ENCODE results near the gene LYSMD3.

LYSMD3 gene

DNA sequence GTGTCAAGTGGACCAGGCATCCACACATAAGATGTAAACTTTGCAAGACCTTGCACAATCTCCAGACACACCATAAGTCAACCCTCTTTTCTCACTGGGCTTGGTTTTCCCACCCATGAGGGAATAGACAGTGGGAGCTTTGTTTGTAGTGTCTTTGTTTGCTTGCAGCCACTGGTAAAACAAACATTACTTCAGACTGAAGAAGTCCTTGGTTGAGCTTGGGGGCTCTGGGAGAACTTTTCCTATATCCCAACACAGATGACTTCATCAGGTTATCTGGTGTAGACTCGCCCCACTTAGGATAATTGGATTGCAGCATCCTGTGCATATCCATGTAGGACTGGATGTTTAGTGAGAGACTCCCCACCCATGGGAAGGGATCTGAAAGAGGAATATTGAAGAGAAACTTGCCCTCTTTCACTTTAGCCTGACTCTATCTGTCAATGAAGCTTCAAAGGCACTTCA, 17.7 kb upstream of the LYSMD3 start:
- Histone ChIP-seq H3K9me3 (ENCODE audit: severe bottlenecking) (no peaks in the 10 kb centered on the region), H3K27ac (no peak overlapping the region), H3K4me3 (ENCODE audit: low read depth, low read length) (no peak overlapping the region), H3K36me3 (no peaks in the 10 kb centered on the region), H3K27me3 (ENCODE audit: insufficient read depth, low read depth, severe bottlenecking) (no peaks in the 10 kb centered on the region)
- TF ChIP-seq, protein P1, sequence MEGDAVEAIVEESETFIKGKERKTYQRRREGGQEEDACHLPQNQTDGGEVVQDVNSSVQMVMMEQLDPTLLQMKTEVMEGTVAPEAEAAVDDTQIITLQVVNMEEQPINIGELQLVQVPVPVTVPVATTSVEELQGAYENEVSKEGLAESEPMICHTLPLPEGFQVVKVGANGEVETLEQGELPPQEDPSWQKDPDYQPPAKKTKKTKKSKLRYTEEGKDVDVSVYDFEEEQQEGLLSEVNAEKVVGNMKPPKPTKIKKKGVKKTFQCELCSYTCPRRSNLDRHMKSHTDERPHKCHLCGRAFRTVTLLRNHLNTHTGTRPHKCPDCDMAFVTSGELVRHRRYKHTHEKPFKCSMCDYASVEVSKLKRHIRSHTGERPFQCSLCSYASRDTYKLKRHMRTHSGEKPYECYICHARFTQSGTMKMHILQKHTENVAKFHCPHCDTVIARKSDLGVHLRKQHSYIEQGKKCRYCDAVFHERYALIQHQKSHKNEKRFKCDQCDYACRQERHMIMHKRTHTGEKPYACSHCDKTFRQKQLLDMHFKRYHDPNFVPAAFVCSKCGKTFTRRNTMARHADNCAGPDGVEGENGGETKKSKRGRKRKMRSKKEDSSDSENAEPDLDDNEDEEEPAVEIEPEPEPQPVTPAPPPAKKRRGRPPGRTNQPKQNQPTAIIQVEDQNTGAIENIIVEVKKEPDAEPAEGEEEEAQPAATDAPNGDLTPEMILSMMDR (IDR thresholded peaks at IDR 0.05; ENCODE audit: low read depth, low read length), result no peak
- DNase-seq, result no peak

DNA sequence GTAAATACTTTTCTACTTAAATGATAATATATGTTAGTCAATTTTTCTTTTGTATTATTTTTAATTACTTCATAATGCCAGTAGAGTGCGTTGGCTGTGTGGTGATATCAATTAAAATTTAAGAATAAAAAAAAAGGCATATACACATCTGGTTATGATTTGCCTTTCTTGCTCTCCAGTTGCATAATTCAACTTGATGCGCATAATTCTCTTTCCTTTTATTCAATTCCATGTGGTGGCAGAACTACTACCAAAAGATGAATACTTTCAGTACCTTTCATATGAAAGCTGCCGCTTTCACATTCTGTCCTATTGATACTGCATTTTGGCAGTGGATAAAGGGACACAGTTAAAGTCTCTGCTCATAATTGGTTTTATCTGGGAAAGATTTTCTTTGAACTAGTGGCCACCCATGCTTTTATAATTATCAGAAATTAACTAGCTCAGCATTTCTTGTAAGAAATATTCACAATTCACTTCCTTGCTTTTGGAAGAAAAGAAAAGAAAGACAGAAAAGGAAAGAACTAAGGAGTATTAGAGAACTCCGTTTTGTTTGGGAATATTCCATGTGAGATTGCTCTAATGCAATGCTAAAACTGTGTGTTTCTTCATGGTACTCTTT, 16.9 kb upstream of the LYSMD3 start:
- Histone ChIP-seq H3K27me3 (ENCODE audit: insufficient read depth, low read depth, severe bottlenecking) (no peaks in the 10 kb centered on the region), H3K9me3 (ENCODE audit: severe bottlenecking) (no peaks in the 10 kb centered on the region), H3K27ac (no peak overlapping the region), H3K36me3 (no peaks in the 10 kb centered on the region), H3K4me3 (ENCODE audit: low read depth, low read length) (no peak overlapping the region)
- no peak for DNase-seq
- TF ChIP-seq, protein P1 (IDR thresholded peaks at IDR 0.05; ENCODE audit: low read depth, low read length), result no peak

DNA sequence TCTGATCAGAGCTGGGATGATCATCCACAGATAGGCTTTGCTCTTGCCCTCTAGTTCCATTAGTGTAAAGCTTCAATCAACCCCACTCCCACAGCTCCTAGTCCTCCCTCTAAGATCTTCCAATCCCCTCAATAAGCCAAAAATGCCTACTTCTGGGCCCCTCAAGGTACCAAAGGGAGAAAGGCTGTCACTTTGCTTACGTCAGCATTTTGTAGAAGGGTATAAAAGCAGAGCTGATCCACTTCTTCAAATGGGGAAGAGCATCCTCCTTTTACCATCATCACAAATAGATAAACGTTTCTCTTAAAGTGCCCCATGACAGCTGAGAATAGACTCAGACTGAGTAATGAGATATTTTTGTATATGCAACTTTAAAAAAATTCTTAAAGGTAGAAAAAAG, 16.1 kb upstream of the LYSMD3 start:
- Histone ChIP-seq H3K4me3 (ENCODE audit: low read depth, low read length) (no peak overlapping the region), H3K27ac (no peak overlapping the region), H3K27me3 (ENCODE audit: insufficient read depth, low read depth, severe bottlenecking) (no peaks in the 10 kb centered on the region), H3K9me3 (ENCODE audit: severe bottlenecking) (no peaks in the 10 kb centered on the region), H3K36me3 (no peaks in the 10 kb centered on the region)
- DNase-seq, result no peak
- TF ChIP-seq, protein P1 (IDR thresholded peaks at IDR 0.05; ENCODE audit: low read depth, low read length), result no peak

DNA sequence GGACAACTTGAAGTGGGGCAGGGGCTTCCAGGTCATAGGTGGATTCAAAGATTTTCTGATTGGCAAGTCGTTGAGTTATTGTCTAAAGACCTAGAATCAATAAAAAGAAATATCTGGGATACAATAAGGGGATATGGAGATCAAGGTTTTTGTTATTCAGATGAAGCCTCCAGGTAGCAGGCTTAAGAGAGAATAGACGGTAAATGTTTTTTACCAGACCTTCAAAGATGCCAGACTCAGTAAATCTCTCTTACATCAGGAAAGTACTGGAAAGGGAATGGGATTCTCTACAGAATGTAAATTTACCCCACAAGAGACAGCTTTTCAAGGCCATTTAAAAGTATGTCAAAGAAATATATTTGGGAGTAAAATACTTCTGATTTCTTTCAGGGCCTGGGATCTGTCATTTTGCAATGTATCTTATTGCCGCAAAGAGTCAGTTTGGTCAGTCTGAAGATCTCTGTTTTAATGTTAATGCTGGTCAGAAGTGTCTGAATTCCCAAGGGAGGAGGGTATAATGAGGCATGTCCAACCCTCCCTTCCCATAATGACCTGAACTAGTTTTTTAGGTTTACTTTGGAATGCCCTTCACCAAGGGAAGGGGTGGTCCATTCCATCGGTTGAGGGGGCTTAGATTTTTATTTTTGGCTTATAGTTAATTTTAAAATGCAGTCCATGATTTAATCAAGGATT, 13.6 kb upstream of the LYSMD3 start:
- Histone ChIP-seq H3K27ac (no peak overlapping the region), H3K27me3 (ENCODE audit: insufficient read depth, low read depth, severe bottlenecking) (no peaks in the 10 kb centered on the region), H3K4me3 (ENCODE audit: low read depth, low read length) (no peak overlapping the region), H3K9me3 (ENCODE audit: severe bottlenecking) (no peaks in the 10 kb centered on the region), H3K36me3 (no peaks in the 10 kb centered on the region)
- DNase-seq, result no peak
- TF ChIP-seq, protein P1 (IDR thresholded peaks at IDR 0.05; ENCODE audit: low read depth, low read length), result no peak

DNA sequence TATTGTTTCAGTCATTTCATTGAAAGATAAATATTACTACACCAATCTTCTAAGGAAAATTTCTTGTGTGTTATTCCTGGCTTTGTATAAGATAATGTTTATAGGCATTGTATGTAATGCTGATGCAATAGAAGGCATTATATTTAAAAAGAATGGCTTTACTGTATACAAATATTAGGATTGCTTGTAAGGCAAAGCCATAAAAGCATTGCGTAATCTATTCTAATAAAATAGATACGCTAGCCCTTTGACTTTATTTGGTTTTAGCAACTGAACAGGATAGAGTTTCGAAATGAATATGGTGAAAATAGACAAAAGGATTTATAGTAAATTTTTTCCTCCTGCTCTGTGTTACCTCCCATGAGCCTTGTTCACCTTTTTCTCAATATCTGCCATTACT, 5.5 kb upstream of the LYSMD3 start:
- Histone ChIP-seq H3K27me3 (ENCODE audit: insufficient read depth, low read depth, severe bottlenecking) (no peaks in the 10 kb centered on the region), H3K4me3 (ENCODE audit: low read depth, low read length) (no peak overlapping the region), H3K36me3 (no peaks in the 10 kb centered on the region), H3K9me3 (ENCODE audit: severe bottlenecking) (no peaks in the 10 kb centered on the region), H3K27ac (no peak overlapping the region)
- TF ChIP-seq, protein P1 (IDR thresholded peaks at IDR 0.05; ENCODE audit: low read depth, low read length), result no peak
- no peak for DNase-seq
